ENCODE data around the gene MAPRE2. TPM values are rescaled to one million over a fixed set of nuclear protein-coding genes. Genes with fewer than 3 reads are reported as not detected.

The MAPRE2 gene
- total RNA-seq, 1 experiment from 2014 or later = 14.8 TPM

GRCh38 chr18:35174745-35175144 is 133.5 kb downstream of the MAPRE2 start:
- no peak for DNase-seq (ENCODE audit: low read depth)

- DNase-seq (ENCODE audit: low read depth) = no peak
These were observed 135.7 kb downstream of the MAPRE2 start for GRCh38 chr18:35176925-35177324.

- DNase-seq (ENCODE audit: low read depth) = peak; percentile 90
These were observed 137.0 kb downstream of the MAPRE2 start for GRCh38 chr18:35178260-35178659.

DNA sequence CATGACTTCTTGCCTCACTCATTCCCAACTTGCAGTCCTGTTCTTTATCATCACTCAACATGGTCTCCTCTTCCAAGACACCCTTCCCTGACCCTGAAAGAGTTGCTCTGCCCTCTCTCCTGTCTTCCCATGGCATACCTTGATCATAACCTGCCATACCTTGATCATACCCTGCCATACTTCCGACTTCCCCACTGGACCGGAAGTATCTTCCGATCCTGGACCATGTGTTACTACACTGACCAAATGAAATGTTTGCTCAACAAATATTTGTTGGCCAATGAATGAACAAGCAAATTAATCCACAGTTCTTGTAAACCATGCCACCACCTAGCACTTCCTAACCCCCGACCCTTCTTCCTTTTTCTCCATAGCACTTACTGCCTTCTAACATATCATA is 138.7 kb downstream of the MAPRE2 start:
- no peak for DNase-seq (ENCODE audit: low read depth)

- no peak for DNase-seq (ENCODE audit: low read depth)
These were observed 139.2 kb downstream of the MAPRE2 start for GRCh38 chr18:35180455-35180854.

GRCh38 chr18:35182151-35182550 is 140.9 kb downstream of the MAPRE2 start:
- no peak for DNase-seq (ENCODE audit: low read depth)

DNA sequence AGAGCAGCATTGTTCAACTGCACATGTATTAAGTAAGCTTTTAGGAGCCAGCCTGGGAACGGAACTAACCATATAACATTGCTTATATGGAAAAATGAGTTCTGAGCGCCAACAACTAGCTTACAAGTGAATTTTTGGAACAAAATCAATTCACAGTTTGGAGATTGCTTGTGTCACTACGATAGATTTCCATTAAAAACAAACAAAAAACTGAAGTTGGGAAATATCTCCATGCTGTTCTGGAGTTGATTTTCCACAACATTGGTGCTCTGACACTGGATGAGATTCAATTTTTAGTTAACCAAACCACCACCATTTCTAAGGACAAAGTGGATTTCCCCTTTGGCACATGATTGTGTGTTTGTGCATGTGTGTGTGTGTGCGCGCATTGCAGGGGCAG is 142.7 kb downstream of the MAPRE2 start:
- no peak for DNase-seq (ENCODE audit: low read depth)

- no peak for DNase-seq (ENCODE audit: low read depth)
These were observed 144.6 kb downstream of the MAPRE2 start for GRCh38 chr18:35185771-35186170.

DNA sequence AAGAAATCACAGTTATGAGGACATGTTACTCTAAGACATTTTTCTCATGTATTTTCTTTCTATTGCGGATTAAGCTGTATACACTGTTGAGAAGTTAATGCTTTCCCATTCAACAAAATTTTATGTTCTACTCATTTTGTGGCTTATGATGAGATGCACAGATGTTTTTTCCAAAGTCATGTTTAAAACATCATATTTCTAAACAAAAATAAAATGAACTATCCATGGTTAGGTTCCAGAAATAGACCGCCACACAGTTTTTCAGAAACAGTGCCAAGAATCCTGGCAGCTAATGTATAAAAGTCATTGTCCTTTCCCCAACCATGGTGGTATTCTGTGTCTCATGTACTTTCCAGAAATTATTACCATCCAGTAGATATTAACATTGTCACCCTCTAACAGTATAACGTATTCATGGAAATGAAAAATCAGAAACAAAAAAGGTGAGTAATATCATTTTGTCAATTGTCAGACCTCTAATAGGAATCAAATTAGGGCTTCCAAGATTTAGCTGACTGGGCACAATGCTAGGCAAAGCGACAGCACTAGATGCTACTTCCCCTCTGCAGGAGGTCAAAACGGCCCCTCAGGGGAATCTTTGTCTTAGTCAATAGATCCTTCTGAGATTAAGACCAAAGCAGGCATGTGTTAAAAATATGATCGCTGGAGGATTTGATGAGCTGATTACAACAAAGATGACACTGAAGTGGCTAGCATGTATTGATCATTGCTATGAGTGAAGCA is 145.2 kb downstream of the MAPRE2 start:
- no peak for DNase-seq (ENCODE audit: low read depth)

DNA sequence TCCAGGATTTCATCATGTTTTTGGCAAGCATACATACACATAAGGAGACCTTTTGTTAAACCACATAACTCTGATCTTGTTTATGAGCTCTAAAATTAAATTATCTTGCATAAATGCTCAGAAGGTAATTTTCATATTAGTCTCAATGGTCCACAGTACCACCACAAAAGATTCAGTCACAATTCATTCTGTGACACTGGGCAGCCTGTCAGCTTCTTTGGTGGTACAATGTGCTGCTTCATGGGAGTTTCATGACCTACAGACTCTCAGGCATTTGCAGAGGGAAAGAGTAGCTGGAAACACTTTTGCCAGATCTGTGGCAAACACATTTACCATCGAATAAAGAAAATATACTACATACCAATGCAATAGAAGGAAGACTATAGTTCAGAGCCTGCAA is 148.3 kb downstream of the MAPRE2 start:
- DNase-seq (ENCODE audit: low read depth) = no peak

- no peak for DNase-seq (ENCODE audit: low read depth)
These were observed 149.9 kb downstream of the MAPRE2 start for GRCh38 chr18:35190948-35191697.

DNA sequence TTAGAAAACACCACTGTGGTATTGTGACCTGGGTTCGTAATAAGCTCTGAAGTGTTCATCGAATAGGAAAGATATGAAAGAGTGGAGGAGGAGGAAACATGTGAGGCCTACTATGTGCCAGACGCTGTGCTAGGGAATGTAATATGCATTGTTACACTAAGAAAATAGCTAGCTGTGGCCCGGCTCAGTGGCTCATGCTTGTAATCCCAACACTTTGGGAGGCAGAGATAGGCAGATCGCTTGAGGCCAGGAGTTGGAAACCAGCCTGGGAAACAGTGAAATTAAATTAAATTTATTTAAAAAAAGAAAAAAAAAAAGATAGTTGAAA is 150.4 kb downstream of the MAPRE2 start:
- DNase-seq (ENCODE audit: low read depth) = no peak

DNA sequence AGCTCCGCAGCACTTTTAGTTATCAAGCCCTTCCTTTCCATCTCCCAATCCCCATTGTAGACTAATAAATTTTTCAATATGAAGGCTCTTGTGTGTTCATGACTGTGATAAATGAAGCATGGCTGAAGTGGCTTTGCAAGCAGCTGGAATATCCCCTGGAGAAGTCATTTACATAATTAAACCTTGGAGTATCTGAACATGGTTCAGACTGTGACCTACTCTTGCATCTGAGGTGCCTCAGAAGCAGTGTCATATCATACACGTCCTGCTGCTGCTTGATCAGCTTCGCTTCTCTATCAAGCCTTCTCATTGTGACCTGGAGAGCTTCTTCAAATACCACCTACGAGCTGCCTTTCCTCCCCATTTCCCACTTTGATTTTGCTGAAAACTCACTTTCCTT is 151.2 kb downstream of the MAPRE2 start:
- no peak for DNase-seq (ENCODE audit: low read depth)

Small RNA genes lying within 50 kb of the gene (small RNA-seq; reads per million reads assigned to genes)
- not detected for gene AC015967.2

Other genes with a start within 250 kb of the MAPRE2 start
- gene ZNF397, start 199.6 kb downstream of the MAPRE2 start, total RNA-seq (2014; rRNA removed; shearing (Covaris generic)) = 5.0 and 5.1 TPM in 2 replicates
- 2.8 and 6.3 TPM in 2 replicates for gene ZSCAN30, start 248.8 kb downstream of the MAPRE2 start, total RNA-seq (2014; rRNA removed; shearing (Covaris generic))